Measurements from ENCODE around the gene CDC42EP4.

- TF ChIP-seq CTCF (IDR thresholded peaks at IDR 0.05), result no peak
- no peak for TF ChIP-seq POLR2A (IDR thresholded peaks at IDR 0.05)
- no peak for TF ChIP-seq EP300 (IDR thresholded peaks at IDR 0.05)
- no peak for TF ChIP-seq POLR2AphosphoS5 (IDR thresholded peaks at IDR 0.05)
Observed at GRCh38 chr17:73301369-73301768, 10.4 kb downstream of the CDC42EP4 start.

All from upper lobe of left lung (tissue), 4 donors.